Peyer's patch (tissue), 4 donors: ENCODE data around the gene TMEM150B.

Source experiments
- CTCF ChIP-seq, 6 experiments: fragments of 450-650 bp in 4 of 6; fragments of 200-600 bp in 2 of 6; sonication (generic) in 1 of 6; IDR thresholded peaks; one replicate each; pipeline ENCODE4 v1.5.1; 2017 to 2019; ENCODE audit warnings: antibody characterized with exemption in 6 of 6, mild to moderate bottlenecking in 3 of 6, moderate library complexity in 1 of 6
- POLR2A ChIP-seq, 2 donors: fragments of 450-650 bp; IDR thresholded peaks; one replicate each; pipeline ENCODE4 v1.5.1; 2017; ENCODE audit warnings: antibody characterized with exemption in 2 of 2, mild to moderate bottlenecking in 2 of 2, moderate library complexity in 2 of 2

- TF ChIP-seq CTCF (IDR thresholded peaks at IDR 0.05) (no peak), POLR2A (IDR thresholded peaks at IDR 0.05) (no peak)
Measured at GRCh38 chr19:55348317-55349034, 23.3 kb upstream of the TMEM150B start.
